ENCODE data around the gene PNMT.

GRCh38 chr17:39705786-39706348 lies 37.6 kb downstream of the PNMT start:
- TF ChIP-seq, protein P1, sequence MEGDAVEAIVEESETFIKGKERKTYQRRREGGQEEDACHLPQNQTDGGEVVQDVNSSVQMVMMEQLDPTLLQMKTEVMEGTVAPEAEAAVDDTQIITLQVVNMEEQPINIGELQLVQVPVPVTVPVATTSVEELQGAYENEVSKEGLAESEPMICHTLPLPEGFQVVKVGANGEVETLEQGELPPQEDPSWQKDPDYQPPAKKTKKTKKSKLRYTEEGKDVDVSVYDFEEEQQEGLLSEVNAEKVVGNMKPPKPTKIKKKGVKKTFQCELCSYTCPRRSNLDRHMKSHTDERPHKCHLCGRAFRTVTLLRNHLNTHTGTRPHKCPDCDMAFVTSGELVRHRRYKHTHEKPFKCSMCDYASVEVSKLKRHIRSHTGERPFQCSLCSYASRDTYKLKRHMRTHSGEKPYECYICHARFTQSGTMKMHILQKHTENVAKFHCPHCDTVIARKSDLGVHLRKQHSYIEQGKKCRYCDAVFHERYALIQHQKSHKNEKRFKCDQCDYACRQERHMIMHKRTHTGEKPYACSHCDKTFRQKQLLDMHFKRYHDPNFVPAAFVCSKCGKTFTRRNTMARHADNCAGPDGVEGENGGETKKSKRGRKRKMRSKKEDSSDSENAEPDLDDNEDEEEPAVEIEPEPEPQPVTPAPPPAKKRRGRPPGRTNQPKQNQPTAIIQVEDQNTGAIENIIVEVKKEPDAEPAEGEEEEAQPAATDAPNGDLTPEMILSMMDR (IDR thresholded peaks at IDR 0.05), result no peak
- TF ChIP-seq POLR2A (IDR thresholded peaks at IDR 0.05), result no peak
- no peak for TF ChIP-seq EP300 (IDR thresholded peaks at IDR 0.05)
